Astrocyte of the spinal cord (primary cell): ENCODE measurements around the gene TUBGCP5.

Source experiments
- DNase-seq: peaks from one replicate; pipeline ENCODE4 v3.0.0; 2011; ENCODE audit warnings: low read depth, low spot score
- H3K4me3 ChIP-seq: 2 replicates; pipeline ENCODE4 v1.5.1; 2011; ENCODE audit warnings: low read depth, mild to moderate bottlenecking, low read length, moderate library complexity
- CTCF ChIP-seq: IDR thresholded peaks from 2 replicates; pipeline ENCODE4 v1.5.1; 2012; ENCODE audit warnings: low read depth, mild to moderate bottlenecking, low read length, inconsistent platforms
- in situ Hi-C: cut with HindIII; loops from 2 replicates; pipeline ENCODE4 v1.10.0; 2017; ENCODE audit warnings: low sequenced_read_pairs

The TUBGCP5 gene

GRCh38 chr15:22954798-22955543 lies 84.4 kb downstream of the TUBGCP5 start:
- DNase-seq, result no peak
- no peak for TF ChIP-seq CTCF
- no peak overlapping the region for H3K4me3 ChIP-seq
- in situ Hi-C loops, result no loop called here

GRCh38 chr15:22954326-22954725 lies 85.0 kb downstream of the TUBGCP5 start:
- no peak for DNase-seq
- TF ChIP-seq CTCF, result no peak
- in situ Hi-C loops, result no loop called here
- no peak overlapping the region for H3K4me3 ChIP-seq

- no peak overlapping the region for H3K4me3 ChIP-seq
- TF ChIP-seq CTCF, result no peak
- no peak for DNase-seq
- in situ Hi-C loops, result no loop called here
Measured at GRCh38 chr15:22952796-22953579, 86.4 kb downstream of the TUBGCP5 start.

GRCh38 chr15:22951381-22952280 lies 87.7 kb downstream of the TUBGCP5 start:
- in situ Hi-C loops, result no loop called here
- TF ChIP-seq CTCF, result no peak
- no peak for DNase-seq
- H3K4me3 ChIP-seq, result no peak overlapping the region

- no peak for DNase-seq
- H3K4me3 ChIP-seq, result no peak overlapping the region
- TF ChIP-seq CTCF, result no peak
- in situ Hi-C loops, result no loop called here
Measured at GRCh38 chr15:22951031-22951380, 88.4 kb downstream of the TUBGCP5 start.

- in situ Hi-C loops, result no loop called here
- TF ChIP-seq CTCF, result no peak
- no peak overlapping the region for H3K4me3 ChIP-seq
- no peak for DNase-seq
Measured at GRCh38 chr15:22950256-22950990, 88.9 kb downstream of the TUBGCP5 start.
